ENCODE data around the gene STX3. TPM values are rescaled to one million over a fixed set of nuclear protein-coding genes. Genes with fewer than 3 reads are reported as not detected.

The STX3 gene
- total and polyA plus RNA-seq, 2 donors (not counting 3 experiments of a cell fraction or from before 2014, with no cell fraction given) = 40.3 to 49.7 TPM

- H4K20me1 ChIP-seq (replicated peaks; ENCODE audit: control insufficient read depth, extremely low read depth, insufficient read depth, low read length) = no peaks in the 10 kb centered on the region
- no peak overlapping the region for H2AFZ ChIP-seq (ENCODE audit: low read depth, low read length)
- no TSS peak for BruUV-seq (replicated peaks)
- DNase-seq (ENCODE audit: low read depth, low spot score) = no peak
- H3K27ac ChIP-seq (ENCODE audit: insufficient read depth, low read depth, low read length) = no peak overlapping the region
- intact Hi-C loops (cut with micrococcal nuclease) = no loop called here
- peaks cover 9% of the 10 kb centered on the region for H3K4me1 ChIP-seq (ENCODE audit: control insufficient read depth, extremely low read depth, insufficient read depth, low read length)
- H3K9ac ChIP-seq (replicated peaks; ENCODE audit: extremely low read depth, insufficient read depth, low read length) = no peak overlapping the region
- TF ChIP-seq MYC (IDR thresholded peaks at IDR 0.05; ENCODE audit: low read depth, low read length) (no peak), POLR2AphosphoS5 (IDR thresholded peaks at IDR 0.05; ENCODE audit: insufficient read depth, low read depth, low read length) (no peak), GATA2 (IDR thresholded peaks at IDR 0.05; ENCODE audit: insufficient read depth, insufficient read length, low read depth, low read length) (no peak), FOS (IDR thresholded peaks at IDR 0.05; ENCODE audit: borderline replicate concordance, insufficient read depth, low read length) (no peak), EZH2 (IDR thresholded peaks at IDR 0.05; ENCODE audit: borderline replicate concordance, low read depth, low read length, severe bottlenecking) (no peak), POLR2A (IDR thresholded peaks at IDR 0.05; ENCODE audit: low read depth, low read length) (no peak), JUN (IDR thresholded peaks at IDR 0.05; ENCODE audit: borderline replicate concordance, insufficient read depth, insufficient read length, low read depth) (no peak), MAX (IDR thresholded peaks at IDR 0.05; ENCODE audit: insufficient read depth, insufficient read length) (no peak), CTCF (IDR thresholded peaks at IDR 0.05; ENCODE audit: extremely low read depth in 1 of 2, insufficient read depth in 1 of 2, low read depth in 1 of 2, low read length in 2 of 2) (no peak)
- POLR2A ChIA-PET = no interaction called here
- no peak overlapping the region for H3K4me3 ChIP-seq (replicated peaks in 1 of 3; ENCODE audit: insufficient read depth in 1 of 3, low read depth in 1 of 3, low read length in 3 of 3)
- no peak for FAIRE-seq
- CTCF ChIA-PET = interaction anchor here (0.6 to 3.9 kb wide), 3 partner anchors 9 to 382 kb away, joined by 3 to 12 read pairs (median 4); no protein-coding TSS in a partner anchor
- dilution Hi-C loops (cut with MboI; ENCODE audit: extremely low pct_ligation_motif_present, low sequenced_read_pairs) = no loop called here
- no peaks in the 10 kb centered on the region for H3K27me3 ChIP-seq (ENCODE audit: control insufficient read depth in 2 of 2, insufficient read depth in 2 of 2, low read length in 2 of 2)
- no peak overlapping the region for H3K4me2 ChIP-seq (ENCODE audit: insufficient read depth, low read length)
- peaks cover 0 to 7% of the 10 kb centered on the region in 2 experiments for H3K36me3 ChIP-seq (ENCODE audit: control insufficient read depth in 2 of 2, extremely low read depth in 1 of 2, insufficient read depth in 2 of 2, low read length in 2 of 2)
- H3K79me2 ChIP-seq (ENCODE audit: control insufficient read depth, insufficient read depth, low read length) = peaks cover 49% of the 10 kb centered on the region
- no peaks in the 10 kb centered on the region for H3K9me1 ChIP-seq (replicated peaks; ENCODE audit: control insufficient read depth, extremely low read depth, insufficient read depth, low read length)
- no peaks in the 10 kb centered on the region for H3K9me3 ChIP-seq (replicated peaks; ENCODE audit: control insufficient read depth, insufficient read depth, low read length)
Measured at GRCh38 chr11:59767225-59767611, 12.0 kb downstream of the STX3 start.
